ENCODE results near the gene CMTM8. TPM values are rescaled to one million over a fixed set of nuclear protein-coding genes. Genes with fewer than 3 reads are reported as not detected.

CMTM8 gene
- total RNA-seq, 1 experiment from 2014 or later: 9.0 TPM

DNA sequence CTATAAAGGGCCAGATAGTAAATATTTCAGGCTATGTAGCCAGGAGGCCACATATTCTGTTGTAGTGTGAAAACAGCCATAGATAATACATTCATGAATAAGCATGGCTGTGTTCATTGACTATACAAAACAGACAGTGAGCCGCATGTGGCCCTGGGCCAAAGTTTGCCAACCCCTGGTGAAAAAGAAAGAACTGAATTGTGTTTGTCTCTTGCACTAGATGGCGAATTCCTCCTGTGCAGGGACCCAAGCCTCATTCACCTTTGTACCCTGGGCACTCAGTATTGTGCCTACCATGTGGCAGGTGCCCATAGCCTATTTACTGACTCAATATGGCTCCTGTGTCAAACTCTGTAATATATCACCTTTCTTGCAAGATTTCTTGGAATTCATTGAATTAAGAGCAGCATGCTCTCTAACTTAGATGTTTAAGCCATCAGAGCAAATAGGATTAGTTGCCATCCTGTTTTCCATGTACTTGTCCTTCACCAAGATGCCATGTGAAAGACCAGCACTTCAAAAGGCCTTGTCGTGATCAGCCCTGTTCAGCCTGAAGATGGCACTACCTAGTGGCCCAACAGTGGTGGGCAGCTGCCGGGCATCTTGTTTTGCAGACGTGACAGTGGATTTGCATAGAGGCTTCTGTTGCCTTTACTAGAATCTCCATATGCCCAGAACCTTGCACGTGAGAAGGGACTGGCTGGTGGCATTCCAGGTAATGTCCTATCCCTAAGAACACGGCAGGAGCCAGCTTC lies 102.3 kb downstream of the CMTM8 start:
- no peaks in the 10 kb centered on the region for H3K36me3 Mint-ChIP-seq
- no peaks in the 10 kb centered on the region for H3K9me3 Mint-ChIP-seq
- ATAC-seq: no peak
- H3K4me3 Mint-ChIP-seq: no peak overlapping the region
- ChIA-PET POLR2A (no interaction called here), CTCF (no interaction called here)
- H3K4me1 Mint-ChIP-seq: peaks cover 15% of the 10 kb centered on the region
- H3K27ac Mint-ChIP-seq: no peak overlapping the region; the same call in 1 of the 2 replicates
- no peaks in the 10 kb centered on the region for H3K27me3 Mint-ChIP-seq (ENCODE audit: low read depth)
- DNase-seq (ENCODE audit: low spot score): no peak
- TF ChIP-seq TEAD1 (CRISPR knock-in tag; IDR thresholded peaks at IDR 0.05) (no peak), CBFB (CRISPR knock-in tag; IDR thresholded peaks at IDR 0.05; ENCODE audit: low read depth) (no peak), FOXK1 (CRISPR knock-in tag; IDR thresholded peaks at IDR 0.05) (no peak), TCF7 (CRISPR knock-in tag; IDR thresholded peaks at IDR 0.05; ENCODE audit: low read depth) (no peak), ELF4 (CRISPR knock-in tag; IDR thresholded peaks at IDR 0.05; ENCODE audit: low read depth) (no peak), JUN (CRISPR knock-in tag; IDR thresholded peaks at IDR 0.05) (no peak), SMAD3 (CRISPR knock-in tag; IDR thresholded peaks at IDR 0.05; ENCODE audit: borderline replicate concordance) (no peak), SMAD4 (CRISPR knock-in tag; IDR thresholded peaks at IDR 0.05) (no peak), NR1H2 (CRISPR knock-in tag; IDR thresholded peaks at IDR 0.05) (no peak), AFF4 (CRISPR knock-in tag; IDR thresholded peaks at IDR 0.05; ENCODE audit: borderline replicate concordance) (no peak), CREB1 (CRISPR knock-in tag; IDR thresholded peaks at IDR 0.05) (no peak), HMGA2 (CRISPR knock-in tag; IDR thresholded peaks at IDR 0.05) (no peak), ATF1 (CRISPR knock-in tag; IDR thresholded peaks at IDR 0.05) (no peak), ARID4B (CRISPR knock-in tag; IDR thresholded peaks at IDR 0.05; ENCODE audit: borderline replicate concordance) (no peak)
- TF ChIP-seq, protein P1, sequence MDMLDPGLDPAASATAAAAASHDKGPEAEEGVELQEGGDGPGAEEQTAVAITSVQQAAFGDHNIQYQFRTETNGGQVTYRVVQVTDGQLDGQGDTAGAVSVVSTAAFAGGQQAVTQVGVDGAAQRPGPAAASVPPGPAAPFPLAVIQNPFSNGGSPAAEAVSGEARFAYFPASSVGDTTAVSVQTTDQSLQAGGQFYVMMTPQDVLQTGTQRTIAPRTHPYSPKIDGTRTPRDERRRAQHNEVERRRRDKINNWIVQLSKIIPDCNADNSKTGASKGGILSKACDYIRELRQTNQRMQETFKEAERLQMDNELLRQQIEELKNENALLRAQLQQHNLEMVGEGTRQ (CRISPR knock-in tag; IDR thresholded peaks at IDR 0.05): no peak
- TF ChIP-seq, protein P2, sequence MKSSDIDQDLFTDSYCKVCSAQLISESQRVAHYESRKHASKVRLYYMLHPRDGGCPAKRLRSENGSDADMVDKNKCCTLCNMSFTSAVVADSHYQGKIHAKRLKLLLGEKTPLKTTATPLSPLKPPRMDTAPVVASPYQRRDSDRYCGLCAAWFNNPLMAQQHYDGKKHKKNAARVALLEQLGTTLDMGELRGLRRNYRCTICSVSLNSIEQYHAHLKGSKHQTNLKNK (CRISPR knock-in tag; IDR thresholded peaks at IDR 0.05): no peak
- TF ChIP-seq, protein P3, sequence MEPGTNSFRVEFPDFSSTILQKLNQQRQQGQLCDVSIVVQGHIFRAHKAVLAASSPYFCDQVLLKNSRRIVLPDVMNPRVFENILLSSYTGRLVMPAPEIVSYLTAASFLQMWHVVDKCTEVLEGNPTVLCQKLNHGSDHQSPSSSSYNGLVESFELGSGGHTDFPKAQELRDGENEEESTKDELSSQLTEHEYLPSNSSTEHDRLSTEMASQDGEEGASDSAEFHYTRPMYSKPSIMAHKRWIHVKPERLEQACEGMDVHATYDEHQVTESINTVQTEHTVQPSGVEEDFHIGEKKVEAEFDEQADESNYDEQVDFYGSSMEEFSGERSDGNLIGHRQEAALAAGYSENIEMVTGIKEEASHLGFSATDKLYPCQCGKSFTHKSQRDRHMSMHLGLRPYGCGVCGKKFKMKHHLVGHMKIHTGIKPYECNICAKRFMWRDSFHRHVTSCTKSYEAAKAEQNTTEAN (CRISPR knock-in tag; IDR thresholded peaks at IDR 0.05): no peak
- TF ChIP-seq, protein P4, sequence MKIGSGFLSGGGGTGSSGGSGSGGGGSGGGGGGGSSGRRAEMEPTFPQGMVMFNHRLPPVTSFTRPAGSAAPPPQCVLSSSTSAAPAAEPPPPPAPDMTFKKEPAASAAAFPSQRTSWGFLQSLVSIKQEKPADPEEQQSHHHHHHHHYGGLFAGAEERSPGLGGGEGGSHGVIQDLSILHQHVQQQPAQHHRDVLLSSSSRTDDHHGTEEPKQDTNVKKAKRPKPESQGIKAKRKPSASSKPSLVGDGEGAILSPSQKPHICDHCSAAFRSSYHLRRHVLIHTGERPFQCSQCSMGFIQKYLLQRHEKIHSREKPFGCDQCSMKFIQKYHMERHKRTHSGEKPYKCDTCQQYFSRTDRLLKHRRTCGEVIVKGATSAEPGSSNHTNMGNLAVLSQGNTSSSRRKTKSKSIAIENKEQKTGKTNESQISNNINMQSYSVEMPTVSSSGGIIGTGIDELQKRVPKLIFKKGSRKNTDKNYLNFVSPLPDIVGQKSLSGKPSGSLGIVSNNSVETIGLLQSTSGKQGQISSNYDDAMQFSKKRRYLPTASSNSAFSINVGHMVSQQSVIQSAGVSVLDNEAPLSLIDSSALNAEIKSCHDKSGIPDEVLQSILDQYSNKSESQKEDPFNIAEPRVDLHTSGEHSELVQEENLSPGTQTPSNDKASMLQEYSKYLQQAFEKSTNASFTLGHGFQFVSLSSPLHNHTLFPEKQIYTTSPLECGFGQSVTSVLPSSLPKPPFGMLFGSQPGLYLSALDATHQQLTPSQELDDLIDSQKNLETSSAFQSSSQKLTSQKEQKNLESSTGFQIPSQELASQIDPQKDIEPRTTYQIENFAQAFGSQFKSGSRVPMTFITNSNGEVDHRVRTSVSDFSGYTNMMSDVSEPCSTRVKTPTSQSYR (CRISPR knock-in tag; IDR thresholded peaks at IDR 0.05): no peak
- TF ChIP-seq, protein P5, sequence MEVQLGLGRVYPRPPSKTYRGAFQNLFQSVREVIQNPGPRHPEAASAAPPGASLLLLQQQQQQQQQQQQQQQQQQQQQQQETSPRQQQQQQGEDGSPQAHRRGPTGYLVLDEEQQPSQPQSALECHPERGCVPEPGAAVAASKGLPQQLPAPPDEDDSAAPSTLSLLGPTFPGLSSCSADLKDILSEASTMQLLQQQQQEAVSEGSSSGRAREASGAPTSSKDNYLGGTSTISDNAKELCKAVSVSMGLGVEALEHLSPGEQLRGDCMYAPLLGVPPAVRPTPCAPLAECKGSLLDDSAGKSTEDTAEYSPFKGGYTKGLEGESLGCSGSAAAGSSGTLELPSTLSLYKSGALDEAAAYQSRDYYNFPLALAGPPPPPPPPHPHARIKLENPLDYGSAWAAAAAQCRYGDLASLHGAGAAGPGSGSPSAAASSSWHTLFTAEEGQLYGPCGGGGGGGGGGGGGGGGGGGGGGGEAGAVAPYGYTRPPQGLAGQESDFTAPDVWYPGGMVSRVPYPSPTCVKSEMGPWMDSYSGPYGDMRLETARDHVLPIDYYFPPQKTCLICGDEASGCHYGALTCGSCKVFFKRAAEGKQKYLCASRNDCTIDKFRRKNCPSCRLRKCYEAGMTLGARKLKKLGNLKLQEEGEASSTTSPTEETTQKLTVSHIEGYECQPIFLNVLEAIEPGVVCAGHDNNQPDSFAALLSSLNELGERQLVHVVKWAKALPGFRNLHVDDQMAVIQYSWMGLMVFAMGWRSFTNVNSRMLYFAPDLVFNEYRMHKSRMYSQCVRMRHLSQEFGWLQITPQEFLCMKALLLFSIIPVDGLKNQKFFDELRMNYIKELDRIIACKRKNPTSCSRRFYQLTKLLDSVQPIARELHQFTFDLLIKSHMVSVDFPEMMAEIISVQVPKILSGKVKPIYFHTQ (CRISPR knock-in tag; IDR thresholded peaks at IDR 0.05): no peak
